Left lung (tissue), 10 donors: ENCODE data around the gene SLC6A16. TPM values are rescaled to one million over a fixed set of nuclear protein-coding genes. Genes with fewer than 3 reads are reported as not detected.

ENCODE experiments used
- ATAC-seq: fragments of 200-7000 bp; cut with Tn5 transposase; one replicate; pipeline ENCODE4 v1.9.1; 2020; ENCODE audit warnings: moderate library complexity
- DNase-seq, 4 donors: peaks; one replicate each; pipeline ENCODE4 v3.0.0-alpha.2; 2013 to 2020
- H3K27ac ChIP-seq, 2 donors: fragments of 200-600 bp; sonication (generic) in 1 of 2; one replicate each; pipeline versions ENCODE4 v1.5.0 to v1.8.0; 2020 to 2021
- H3K27me3 ChIP-seq, 2 donors: fragments of 200-600 bp; sonication (generic) in 1 of 2; one replicate each; pipeline versions ENCODE4 v1.5.0 to v1.8.0; 2020 to 2021
- H3K36me3 ChIP-seq, 2 donors: fragments of 200-600 bp; sonication (generic) in 1 of 2; one replicate each; pipeline versions ENCODE4 v1.5.0 to v1.8.0; 2020 to 2021
- H3K4me1 ChIP-seq, 2 donors: fragments of 200-600 bp; one replicate each; pipeline ENCODE4 v1.8.0; 2021
- H3K4me3 ChIP-seq, 2 donors: fragments of 200-600 bp; sonication (generic) in 1 of 2; one replicate each; pipeline versions ENCODE4 v1.5.0 to v1.8.0; 2020 to 2021; ENCODE audit warnings: mild to moderate bottlenecking in 1 of 2
- H3K9me3 ChIP-seq, 2 donors: fragments of 200-600 bp; sonication (generic) in 1 of 2; one replicate each; pipeline versions ENCODE4 v1.5.0 to v1.8.0; 2020 to 2021
- intact Hi-C, 2 donors: fragments of 100-400 bp; cut with DNase I; formaldehyde crosslinking; loops; one replicate each; pipeline versions ENCODE4 v1.11.2 to v1.14.2; 2022
- polyA plus RNA-seq, 6 donors: library from polyadenylated mRNA; unstranded; fragments of 120-200 nt; gene quantifications; one replicate each; pipeline ENCODE4 v1.2.1, GENCODE V29; 2013; ENCODE audit not compliant: insufficient read length in 6 of 6
- total RNA-seq, 2 donors: library from RNA; stranded (reverse); fragmentation: NEBNext Ultra II Directional; extraction: Animal tissue kit (Norgen Biotek cat#: 25700); gene quantifications; one replicate each; pipeline ENCODE4 v1.2.1, GENCODE V29; 2021
- TF ChIP-seq, protein P1 (sequence below), 2 donors: fragments of 200-600 bp; sonication (generic) in 1 of 2; IDR thresholded peaks; one replicate each; pipeline versions ENCODE4 v1.5.0 to v1.8.0; 2021; ENCODE audit warnings: antibody characterized with exemption in 2 of 2
- donor health status: DM: no; HTN: yes; CAD: no.
- donor health status: DM: no; HTN: no; CAD: no.

SLC6A16 gene
- total and polyA plus RNA-seq, 8 donors: 0.52 to 6.2 (median 4.0) TPM

DNA sequence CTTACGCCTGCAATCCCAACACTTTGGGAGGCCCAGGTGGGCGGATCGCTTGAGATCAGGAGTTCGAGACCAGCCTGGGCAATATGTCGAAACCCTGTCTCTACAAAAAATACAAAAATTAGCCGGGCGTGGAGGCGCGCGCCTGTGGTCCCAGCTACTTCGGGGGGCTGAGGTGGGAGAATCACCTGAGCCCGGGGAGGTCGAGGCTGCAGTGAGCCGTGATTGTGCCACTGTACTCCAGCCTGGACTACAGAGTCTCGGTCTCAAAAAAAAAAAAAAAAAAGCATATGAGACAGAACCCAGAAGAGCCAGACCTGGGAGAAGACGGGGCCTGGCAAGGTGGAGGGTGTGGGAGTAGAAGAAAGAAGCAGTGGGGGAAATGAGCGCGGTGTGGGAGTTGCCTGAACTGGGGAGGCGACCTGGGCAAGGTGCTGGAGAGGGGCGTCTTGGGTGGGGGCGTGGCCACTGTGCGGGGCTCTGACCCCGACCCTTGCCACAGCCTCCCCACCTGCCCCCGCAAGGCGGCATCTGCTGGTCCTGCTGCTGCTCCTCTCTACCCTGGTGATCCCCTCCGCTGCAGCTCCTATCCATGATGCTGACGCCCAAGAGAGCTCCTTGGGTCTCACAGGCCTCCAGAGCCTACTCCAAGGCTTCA is 39.2 kb upstream of the SLC6A16 start:
- H3K27ac ChIP-seq: peak overlapping the region; percentile 69 to 71
- H3K4me1 ChIP-seq: peaks cover 7 to 20% of the 10 kb centered on the region in 2 donors
- peaks cover 0 to 4% of the 10 kb centered on the region in 2 donors for H3K36me3 ChIP-seq
- peaks cover 0 to 43% of the 10 kb centered on the region in 2 donors for H3K27me3 ChIP-seq
- TF ChIP-seq, protein P1, sequence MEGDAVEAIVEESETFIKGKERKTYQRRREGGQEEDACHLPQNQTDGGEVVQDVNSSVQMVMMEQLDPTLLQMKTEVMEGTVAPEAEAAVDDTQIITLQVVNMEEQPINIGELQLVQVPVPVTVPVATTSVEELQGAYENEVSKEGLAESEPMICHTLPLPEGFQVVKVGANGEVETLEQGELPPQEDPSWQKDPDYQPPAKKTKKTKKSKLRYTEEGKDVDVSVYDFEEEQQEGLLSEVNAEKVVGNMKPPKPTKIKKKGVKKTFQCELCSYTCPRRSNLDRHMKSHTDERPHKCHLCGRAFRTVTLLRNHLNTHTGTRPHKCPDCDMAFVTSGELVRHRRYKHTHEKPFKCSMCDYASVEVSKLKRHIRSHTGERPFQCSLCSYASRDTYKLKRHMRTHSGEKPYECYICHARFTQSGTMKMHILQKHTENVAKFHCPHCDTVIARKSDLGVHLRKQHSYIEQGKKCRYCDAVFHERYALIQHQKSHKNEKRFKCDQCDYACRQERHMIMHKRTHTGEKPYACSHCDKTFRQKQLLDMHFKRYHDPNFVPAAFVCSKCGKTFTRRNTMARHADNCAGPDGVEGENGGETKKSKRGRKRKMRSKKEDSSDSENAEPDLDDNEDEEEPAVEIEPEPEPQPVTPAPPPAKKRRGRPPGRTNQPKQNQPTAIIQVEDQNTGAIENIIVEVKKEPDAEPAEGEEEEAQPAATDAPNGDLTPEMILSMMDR (IDR thresholded peaks at IDR 0.05): no peak
- intact Hi-C loops: no loop called here
- ATAC-seq: no peak
- DNase-seq: no peak
- peak overlapping the region; percentile 14 to 71 for H3K4me3 ChIP-seq
- H3K9me3 ChIP-seq: peaks cover 0 to 12% of the 10 kb centered on the region in 2 donors

- peaks cover 0 to 12% of the 10 kb centered on the region in 2 donors for H3K36me3 ChIP-seq
- H3K4me3 ChIP-seq: peak within 1 kb of the TSS; percentile 55 to 71
- peak; percentile 87 for ATAC-seq
- peak within 1 kb of the TSS; percentile 83 to 90 for H3K27ac ChIP-seq
- intact Hi-C loops: no loop called here
- peaks cover 7 to 20% of the 10 kb centered on the region in 2 donors for H3K4me1 ChIP-seq
- TF ChIP-seq, protein P1 (IDR thresholded peaks at IDR 0.05): no peak
- peaks cover 0 to 4% of the 10 kb centered on the region in 2 donors for H3K9me3 ChIP-seq
- peaks cover 0 to 43% of the 10 kb centered on the region in 2 donors for H3K27me3 ChIP-seq
- peak; percentile 91 to 99 (median 97) for DNase-seq
Observed at GRCh38 chr19:49363268-49364082, 38.5 kb upstream of the SLC6A16 start, which contains the start of gene DKKL1. TSS of gene DKKL1 (plus strand) at chr19:49363877. CDS start at chr19:49363999, 122 bp downstream.

- TF ChIP-seq, protein P1 (IDR thresholded peaks at IDR 0.05): no peak
- peak; percentile 1 for ATAC-seq
- H3K9me3 ChIP-seq: no peaks in the 10 kb centered on the region
- peaks cover 0 to 17% of the 10 kb centered on the region in 2 donors for H3K36me3 ChIP-seq
- H3K4me3 ChIP-seq: peak overlapping the region; percentile 55 to 71
- peaks cover 0 to 43% of the 10 kb centered on the region in 2 donors for H3K27me3 ChIP-seq
- intact Hi-C loops: no loop called here
- peak in 3 of 4 donors; percentile 49 to 78 (median 72) for DNase-seq
- H3K27ac ChIP-seq: peak overlapping the region; percentile 83 to 90
- H3K4me1 ChIP-seq: peaks cover 7 to 20% of the 10 kb centered on the region in 2 donors
Observed at GRCh38 chr19:49362929-49363267, 37.9 kb upstream of the SLC6A16 start.

GRCh38 chr19:49362048-49362928 is 37.3 kb upstream of the SLC6A16 start, which contains the start of gene TEAD2:
TSS of gene TEAD2 (minus strand) at chr19:49362416. CDS start at chr19:49360075, 2,341 bp downstream.
- peaks cover 7 to 21% of the 10 kb centered on the region in 2 donors for H3K4me1 ChIP-seq
- peak within 1 kb of the TSS; percentile 83 to 90 for H3K27ac ChIP-seq
- TF ChIP-seq, protein P1 (IDR thresholded peaks at IDR 0.05): no peak
- DNase-seq (peak; percentile 78 to 89 (median 84)), ATAC-seq (peak; percentile 63)
- H3K4me3 ChIP-seq: peak within 1 kb of the TSS; percentile 55 to 71
- intact Hi-C loops: no loop called here
- H3K9me3 ChIP-seq: no peaks in the 10 kb centered on the region
- peaks cover 0 to 17% of the 10 kb centered on the region in 2 donors for H3K36me3 ChIP-seq
- peaks cover 0 to 43% of the 10 kb centered on the region in 2 donors for H3K27me3 ChIP-seq
